H1 (cell line): Measurements from ENCODE around the gene ITPK1. TPM values are rescaled to one million over a fixed set of nuclear protein-coding genes. Genes with fewer than 3 reads are reported as not detected.

Source experiments
- CTCF ChIA-PET: fragments of 300-600 bp; sonication (Branson Sonifier 250); formaldehyde crosslinking; loops from one replicate; lab custom pipeline; 2021; ENCODE audit not compliant: partially characterized antibody; lab: Charles Lee
- POLR2A ChIA-PET: fragments of 300-600 bp; sonication (Branson Sonifier 250); formaldehyde crosslinking; loops from one replicate; lab custom pipeline; 2021; ENCODE audit warnings: inconsistent platforms; ENCODE audit not compliant: partially characterized antibody; lab: Charles Lee
- DNase-seq, 2 experiments: peaks; one replicate each; pipeline versions ENCODE4 v3.0.0 to v3.0.0-alpha.2; 2010 to 2022; ENCODE audit warnings: low spot score in 2 of 2, low read depth in 1 of 2, mixed read lengths in 1 of 2
- FAIRE-seq: peaks from 2 replicates; lab custom pipeline; 2011; peaks lifted over from hg19 to GRCh38; lab: Jason Lieb, UNC
- H2AFZ ChIP-seq: 2 replicates; pipeline ENCODE4 v1.8.1; 2012; ENCODE audit warnings: low read length, inconsistent platforms
- H2AK5ac ChIP-seq: 2 replicates; pipeline ENCODE4 v1.6.1; 2013; ENCODE audit warnings: low read depth, low read length
- H2BK120ac ChIP-seq: replicated peaks from 2 replicates; pipeline ENCODE3; 2013; ENCODE audit warnings: low read depth, low read length, inconsistent platforms
- H2BK12ac ChIP-seq: 2 replicates; pipeline ENCODE4 v1.6.1; 2013; ENCODE audit warnings: low read depth, low read length
- H2BK15ac ChIP-seq: 2 replicates; pipeline ENCODE4 v1.6.1; 2013; ENCODE audit warnings: low read length
- H2BK20ac ChIP-seq: 2 replicates; pipeline ENCODE4 v1.6.1; 2013; ENCODE audit warnings: low read length
- H2BK5ac ChIP-seq: 2 replicates; pipeline ENCODE4 v1.6.1; 2013; ENCODE audit warnings: low read depth, low read length
- H3K14ac ChIP-seq: 2 replicates; pipeline ENCODE4 v1.6.1; 2013; ENCODE audit warnings: inconsistent platforms; ENCODE audit not compliant: insufficient read length
- H3K18ac ChIP-seq: 2 replicates; pipeline ENCODE4 v1.6.1; 2013; ENCODE audit warnings: low read length; ENCODE audit errors: extremely low read depth
- H3K23ac ChIP-seq: 2 replicates; pipeline ENCODE4 v1.6.1; 2013; ENCODE audit warnings: inconsistent platforms; ENCODE audit not compliant: insufficient read length
- H3K23me2 ChIP-seq: 2 replicates; pipeline ENCODE4 v1.6.1; 2013; ENCODE audit warnings: low read depth, low read length
- H3K27ac ChIP-seq: 2 replicates; pipeline ENCODE4 v1.6.1; 2011; ENCODE audit warnings: low read depth, low read length, inconsistent platforms
- H3K27me3 ChIP-seq, 4 experiments: replicated peaks in 1 of 4; 1 replicate in 1 of 4; 2 replicates in 3 of 4; pipeline versions ENCODE4 v1.6.1 to v1.8.1; 2011 to 2013; ENCODE audit warnings: low read length in 3 of 4, mild to moderate bottlenecking in 3 of 4, inconsistent platforms in 2 of 4, mixed read lengths in 2 of 4, moderate library complexity in 1 of 4; ENCODE audit not compliant: control insufficient read depth in 3 of 4, insufficient read depth in 3 of 4; ENCODE audit errors: extremely low read depth in 1 of 4
- H3K36me3 ChIP-seq, 4 experiments: 2 replicates each; pipeline versions ENCODE4 v1.6.1 to v1.8.1; 2011 to 2013; ENCODE audit warnings: mild to moderate bottlenecking in 4 of 4, low read length in 3 of 4, moderate library complexity in 2 of 4, control low read depth in 1 of 4, inconsistent platforms in 1 of 4; ENCODE audit not compliant: insufficient read depth in 4 of 4, control insufficient read depth in 2 of 4
- H3K4ac ChIP-seq: replicated peaks from 2 replicates; pipeline ENCODE3; 2013; ENCODE audit warnings: low read length, low read depth, mixed read lengths, inconsistent platforms; ENCODE audit not compliant: insufficient read length
- H3K4me1 ChIP-seq, 4 experiments: replicated peaks in 1 of 4; 1 replicate in 1 of 4; 2 replicates in 3 of 4; pipeline versions ENCODE4 v1.6.1 to v1.8.1; 2011 to 2013; ENCODE audit warnings: low read length in 3 of 4, inconsistent platforms in 2 of 4, mixed read lengths in 1 of 4; ENCODE audit not compliant: insufficient read depth in 4 of 4, control insufficient read depth in 3 of 4
- H3K4me2 ChIP-seq, 2 experiments: 2 replicates each; pipeline versions ENCODE4 v1.6.1 to v1.8.1; 2011 to 2013; ENCODE audit warnings: low read depth in 2 of 2, low read length in 2 of 2, control low read depth in 1 of 2, inconsistent platforms in 1 of 2, mild to moderate bottlenecking in 1 of 2; ENCODE audit not compliant: insufficient read depth in 1 of 2
- H3K4me3 ChIP-seq, 4 experiments: fragments of 200-600, 300-600 bp in 1 of 4; sonication (generic), shearing (Covaris generic), sonication (Bioruptor Twin) in 1 of 4; 2 replicates each; pipeline versions ENCODE4 v1.5.1 to v1.8.1; 2011 to 2016; ENCODE audit warnings: low read length in 4 of 4, low read depth in 3 of 4, control low read depth in 2 of 4, inconsistent platforms in 2 of 4, mild to moderate bottlenecking in 2 of 4, mixed read lengths in 1 of 4, moderate library complexity in 1 of 4; ENCODE audit not compliant: insufficient read depth in 2 of 4; ENCODE audit errors: extremely low read depth in 1 of 4
- H3K56ac ChIP-seq: replicated peaks from 2 replicates; pipeline ENCODE3; 2013; ENCODE audit warnings: low read depth, mild to moderate bottlenecking, mixed read lengths, low read length, inconsistent platforms; ENCODE audit not compliant: insufficient read length
- H3K79me1 ChIP-seq: 2 replicates; pipeline ENCODE4 v1.6.1; 2013; ENCODE audit warnings: low read depth, low read length, control low read depth
- H3K79me2 ChIP-seq, 2 experiments: 2 replicates each; pipeline versions ENCODE4 v1.6.1 to v1.8.1; 2012 to 2013; ENCODE audit warnings: low read length in 2 of 2, mild to moderate bottlenecking in 2 of 2, inconsistent platforms in 1 of 2; ENCODE audit not compliant: insufficient read depth in 2 of 2, control insufficient read depth in 1 of 2
- H3K9ac ChIP-seq, 4 experiments: replicated peaks in 1 of 4; 1 replicate in 1 of 4; 2 replicates in 3 of 4; pipeline versions ENCODE4 v1.6.1 to v1.8.1; 2011 to 2013; ENCODE audit warnings: low read depth in 3 of 4, low read length in 3 of 4, control low read depth in 2 of 4, mild to moderate bottlenecking in 2 of 4, moderate library complexity in 2 of 4, inconsistent platforms in 1 of 4; ENCODE audit errors: extremely low read depth in 1 of 4
- H3K9me3 ChIP-seq, 2 experiments: 2 replicates each; pipeline versions ENCODE4 v1.6.1 to v1.8.1; 2012 to 2013; ENCODE audit warnings: mild to moderate bottlenecking in 2 of 2, moderate library complexity in 2 of 2, control low read depth in 1 of 2, inconsistent platforms in 1 of 2, low read depth in 1 of 2, low read length in 1 of 2, mixed read lengths in 1 of 2; ENCODE audit not compliant: insufficient read depth in 2 of 2
- H4K20me1 ChIP-seq, 2 experiments: replicated peaks in 1 of 2; 2 replicates each; pipeline versions ENCODE3 to v1.8.1; 2011 to 2013; ENCODE audit warnings: inconsistent platforms in 2 of 2, low read length in 2 of 2, mild to moderate bottlenecking in 1 of 2; ENCODE audit not compliant: insufficient read depth in 2 of 2, control insufficient read depth in 1 of 2
- H4K5ac ChIP-seq: 2 replicates; pipeline ENCODE4 v1.6.1; 2013; ENCODE audit warnings: low read length, low read depth, mixed read lengths, inconsistent platforms; ENCODE audit not compliant: insufficient read length
- H4K8ac ChIP-seq: 2 replicates; pipeline ENCODE4 v1.8.0; 2013; ENCODE audit warnings: mild to moderate bottlenecking, moderate library complexity, low read length, inconsistent platforms; ENCODE audit not compliant: insufficient read depth; ENCODE audit errors: extremely low read depth
- H4K91ac ChIP-seq: replicated peaks from 2 replicates; pipeline ENCODE3; 2013; ENCODE audit warnings: low read length, mixed read lengths, inconsistent platforms; ENCODE audit not compliant: insufficient read length
- CHD1 ChIP-seq: IDR thresholded peaks from 2 replicates; pipeline ENCODE4 v1.6.1; 2012; ENCODE audit warnings: low read depth, low read length, improper control_type of control experiment
- CREB1 ChIP-seq: IDR thresholded peaks from 2 replicates; pipeline ENCODE4 v1.6.1; 2012; ENCODE audit warnings: inconsistent platforms
- FOSL1 ChIP-seq: IDR thresholded peaks from 2 replicates; pipeline ENCODE4 v1.6.1; 2011; ENCODE audit warnings: mild to moderate bottlenecking, low read depth, low read length, moderate library complexity; ENCODE audit not compliant: insufficient read depth
- JUND ChIP-seq: IDR thresholded peaks from 2 replicates; pipeline ENCODE4 v1.6.1; 2011; ENCODE audit warnings: mild to moderate bottlenecking, improper control_type of control experiment, low read length
- MAX ChIP-seq: IDR thresholded peaks from 2 replicates; pipeline ENCODE4 v1.6.1; 2012; ENCODE audit warnings: inconsistent platforms
- POU5F1 ChIP-seq: IDR thresholded peaks from 2 replicates; pipeline ENCODE4 v1.6.1; 2011; ENCODE audit warnings: low read depth, mild to moderate bottlenecking, low read length, moderate library complexity
- SIRT6 ChIP-seq: IDR thresholded peaks from one replicate; pipeline ENCODE4 v1.7.1; 2012; ENCODE audit warnings: low read length, inconsistent platforms
- SP4 ChIP-seq: IDR thresholded peaks from 2 replicates; pipeline ENCODE4 v1.6.1; 2012; ENCODE audit warnings: low read length, inconsistent platforms
- USF2 ChIP-seq: IDR thresholded peaks from 2 replicates; pipeline ENCODE4 v1.6.1; 2011; ENCODE audit warnings: low read length, improper control_type of control experiment
- WGBS, 2 experiments: shearing (Covaris generic) in 1 of 2; methylation state at CpG; one replicate each; pipeline versions ENCODE4 v1.1.6 to v1.1.7; 2013 to 2015; ENCODE audit warnings: low lambda C conversion rate in 2 of 2, mixed read lengths in 2 of 2, inconsistent platforms in 1 of 2, low coverage in 1 of 2, missing lambda C conversion rate in 1 of 2; ENCODE audit not compliant: insufficient replicate concordance in 2 of 2, insufficient coverage in 1 of 2, insufficient read length in 1 of 2; ENCODE audit errors: extremely low coverage in 1 of 2, missing lambda C conversion rate in 1 of 2; 5-methylcytosine and 5-hydroxymethylcytosine counted together
- polyA plus RNA-seq, 7 experiments: library from polyadenylated mRNA; depleted of rRNA in 3 of 7; stranded (reverse) in 5 of 7; unstranded in 2 of 7; fragments of >200 nt in 5 of 7; fragments of 200-250 nt in 2 of 7; gene quantifications; 1 replicate in 5 of 7; 2 replicates in 1 of 7; 4 replicates in 1 of 7; pipeline versions ENCODE4 v1.2.1 to v1.2.3, GENCODE V29; 2011 to 2013; ENCODE audit warnings: missing spikeins in 2 of 7, mixed read lengths in 2 of 7
- total RNA-seq: library from RNA; stranded (reverse); fragmentation: NEBNext Ultra II Directional; extraction: Animal tissue kit (Norgen Biotek cat#: 25700); gene quantifications from 2 replicates; pipeline ENCODE4 v1.2.1, GENCODE V29; 2021

The ITPK1 gene
- total and polyA plus RNA-seq, 2 of the 8 experiments (the other 6 are each of a cell fraction or from before 2014, with no cell fraction given): 108 to 143 TPM

DNA sequence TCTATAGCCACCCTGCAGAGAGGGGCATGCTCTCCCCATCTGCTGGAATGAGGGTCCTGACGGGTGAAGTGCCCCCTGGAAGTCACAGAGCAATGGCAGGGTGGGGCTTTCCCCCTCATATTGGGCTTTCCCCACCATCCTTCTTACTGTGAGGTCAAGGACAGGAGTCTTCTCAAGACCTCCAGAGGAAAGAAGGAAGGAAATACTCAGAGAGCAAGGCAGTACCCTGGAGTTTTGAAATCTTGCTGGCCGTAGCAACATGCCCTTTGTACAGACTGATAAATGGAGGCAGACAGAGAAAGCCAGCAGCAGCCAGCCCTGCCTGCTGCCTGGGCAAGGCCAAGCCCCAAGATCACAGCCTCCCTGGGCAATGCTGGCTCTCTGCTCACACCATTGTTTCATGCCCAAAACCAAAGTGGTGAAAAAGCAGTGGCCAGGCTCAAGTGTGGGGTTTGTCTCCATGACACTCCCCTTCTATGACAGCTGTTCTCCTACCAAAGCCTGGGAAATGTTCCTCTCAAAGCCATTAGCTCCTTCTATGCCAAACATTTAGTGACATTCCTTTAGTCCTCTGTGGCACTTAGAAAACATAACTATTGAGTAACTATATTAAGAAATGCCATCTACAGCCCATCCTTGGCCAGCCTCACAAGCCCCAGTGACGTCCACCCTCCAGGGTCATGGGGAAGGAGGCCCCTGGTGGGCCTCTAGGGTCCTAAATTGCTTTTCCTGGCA, 13.2 kb upstream of the ITPK1 start:
- no peak overlapping the region for H2AK5ac ChIP-seq
- H3K27me3 ChIP-seq: no peaks in the 10 kb centered on the region
- ChIA-PET POLR2A (no interaction called here), CTCF (interaction anchor here (1.1 to 4.4 kb wide), 4 partner anchors 10 to 16 kb away, joined by 3 to 20 read pairs (median 5); no protein-coding TSS in a partner anchor)
- no peaks in the 10 kb centered on the region; a peak in 1 of 7 replicates for H3K4me1 ChIP-seq
- FAIRE-seq: no peak
- H2BK5ac ChIP-seq: no peak overlapping the region
- H4K91ac ChIP-seq: no peak overlapping the region
- H3K4me2 ChIP-seq: no peak overlapping the region
- H3K23ac ChIP-seq: no peak overlapping the region
- H3K4ac ChIP-seq: no peak overlapping the region
- H2BK12ac ChIP-seq: no peak overlapping the region
- H2BK120ac ChIP-seq: no peak overlapping the region
- no peak overlapping the region for H3K9ac ChIP-seq
- no peak overlapping the region for H3K14ac ChIP-seq
- H2AFZ ChIP-seq: no peak overlapping the region
- no peak overlapping the region for H3K56ac ChIP-seq
- H2BK20ac ChIP-seq: no peak overlapping the region
- no peaks in the 10 kb centered on the region for H3K9me3 ChIP-seq
- H4K20me1 ChIP-seq: no peaks in the 10 kb centered on the region
- no peaks in the 10 kb centered on the region for H3K79me2 ChIP-seq
- no peaks in the 10 kb centered on the region for H3K79me1 ChIP-seq
- H4K5ac ChIP-seq: no peak overlapping the region
- TF ChIP-seq POU5F1 (no peak), MAX (no peak), CREB1 (no peak), CHD1 (no peak), USF2 (no peak), JUND (no peak), SIRT6 (no peak), FOSL1 (no peak), SP4 (no peak)
- H3K23me2 ChIP-seq: no peaks in the 10 kb centered on the region
- WGBS, 2 experiments: 64% methylated on average over 3 of the region's 3 CpGs; no CpG with 5 or more reads in 1 of the 2 experiments
- H2BK15ac ChIP-seq: no peak overlapping the region
- H3K36me3 ChIP-seq: no peaks in the 10 kb centered on the region
- no peak overlapping the region for H3K27ac ChIP-seq
- no peak for DNase-seq
- no peak overlapping the region for H3K4me3 ChIP-seq
- H4K8ac ChIP-seq: no peak overlapping the region
- no peak overlapping the region for H3K18ac ChIP-seq
